ENCODE results near the gene ZNF862.

The ZNF862 gene

DNA sequence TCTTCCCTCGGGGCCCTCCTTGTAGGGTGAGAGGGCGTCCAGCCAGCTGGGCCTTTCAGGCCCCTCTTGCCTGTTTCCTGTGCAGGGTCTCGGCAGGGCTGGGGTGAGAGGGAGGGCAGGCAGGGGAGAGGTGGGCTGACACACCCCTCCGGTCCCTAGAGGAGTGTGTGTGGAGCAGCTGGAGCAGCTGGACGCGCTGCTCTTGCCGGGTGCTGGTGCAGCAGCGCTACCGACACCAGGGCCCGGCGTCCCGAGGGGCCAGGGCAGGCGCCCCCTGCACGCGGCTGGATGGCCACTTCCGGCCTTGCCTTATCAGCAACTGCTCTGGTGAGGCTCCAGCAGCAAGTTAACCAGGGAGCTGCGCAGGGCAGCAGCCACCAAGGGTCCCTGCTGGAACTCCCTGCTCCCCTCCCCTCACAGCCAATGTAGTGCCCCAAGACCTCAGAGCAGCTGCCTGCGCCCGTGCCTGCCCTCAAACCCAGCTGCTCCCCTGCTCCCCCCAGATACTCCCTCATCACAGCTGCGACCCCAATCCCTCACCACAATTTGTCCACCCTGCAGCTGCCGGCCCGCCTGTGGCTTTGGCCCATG lies 15.7 kb upstream of the ZNF862 start:
- DNase-seq (ENCODE audit: low spot score), result no peak
- TF ChIP-seq, protein P1, sequence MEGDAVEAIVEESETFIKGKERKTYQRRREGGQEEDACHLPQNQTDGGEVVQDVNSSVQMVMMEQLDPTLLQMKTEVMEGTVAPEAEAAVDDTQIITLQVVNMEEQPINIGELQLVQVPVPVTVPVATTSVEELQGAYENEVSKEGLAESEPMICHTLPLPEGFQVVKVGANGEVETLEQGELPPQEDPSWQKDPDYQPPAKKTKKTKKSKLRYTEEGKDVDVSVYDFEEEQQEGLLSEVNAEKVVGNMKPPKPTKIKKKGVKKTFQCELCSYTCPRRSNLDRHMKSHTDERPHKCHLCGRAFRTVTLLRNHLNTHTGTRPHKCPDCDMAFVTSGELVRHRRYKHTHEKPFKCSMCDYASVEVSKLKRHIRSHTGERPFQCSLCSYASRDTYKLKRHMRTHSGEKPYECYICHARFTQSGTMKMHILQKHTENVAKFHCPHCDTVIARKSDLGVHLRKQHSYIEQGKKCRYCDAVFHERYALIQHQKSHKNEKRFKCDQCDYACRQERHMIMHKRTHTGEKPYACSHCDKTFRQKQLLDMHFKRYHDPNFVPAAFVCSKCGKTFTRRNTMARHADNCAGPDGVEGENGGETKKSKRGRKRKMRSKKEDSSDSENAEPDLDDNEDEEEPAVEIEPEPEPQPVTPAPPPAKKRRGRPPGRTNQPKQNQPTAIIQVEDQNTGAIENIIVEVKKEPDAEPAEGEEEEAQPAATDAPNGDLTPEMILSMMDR (IDR thresholded peaks at IDR 0.05; ENCODE audit: extremely low read depth, insufficient read depth, missing control alignments), result no peak
- in situ Hi-C loops (cut with MboI; ENCODE audit: low pct_unique_long_range_greater_than_20kb, low sequenced_read_pairs, unreplicated experiment), result no loop called here

DNA sequence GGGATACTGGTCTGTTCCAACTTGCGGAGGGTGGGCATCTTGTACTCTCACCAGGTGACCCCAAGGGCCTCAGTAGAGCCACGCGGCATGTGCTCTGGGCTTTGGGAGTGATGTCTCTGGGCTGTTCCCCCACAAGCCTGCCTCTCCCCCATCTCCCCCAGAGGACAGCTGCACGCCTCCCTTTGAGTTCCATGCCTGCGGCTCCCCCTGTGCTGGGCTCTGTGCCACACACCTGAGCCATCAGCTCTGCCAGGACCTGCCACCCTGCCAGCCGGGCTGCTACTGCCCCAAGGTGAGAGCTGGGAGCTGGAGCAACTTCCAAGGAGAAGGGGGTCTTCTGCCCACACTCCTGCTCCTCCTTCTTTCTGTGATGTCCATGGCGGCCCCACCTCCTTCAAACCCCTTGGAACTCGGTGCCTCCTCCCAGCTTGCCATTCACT lies 15.0 kb upstream of the ZNF862 start:
- DNase-seq (ENCODE audit: low spot score), result no peak
- in situ Hi-C loops (cut with MboI; ENCODE audit: low pct_unique_long_range_greater_than_20kb, low sequenced_read_pairs, unreplicated experiment), result no loop called here
- TF ChIP-seq, protein P1 (IDR thresholded peaks at IDR 0.05; ENCODE audit: extremely low read depth, insufficient read depth, missing control alignments), result no peak

DNA sequence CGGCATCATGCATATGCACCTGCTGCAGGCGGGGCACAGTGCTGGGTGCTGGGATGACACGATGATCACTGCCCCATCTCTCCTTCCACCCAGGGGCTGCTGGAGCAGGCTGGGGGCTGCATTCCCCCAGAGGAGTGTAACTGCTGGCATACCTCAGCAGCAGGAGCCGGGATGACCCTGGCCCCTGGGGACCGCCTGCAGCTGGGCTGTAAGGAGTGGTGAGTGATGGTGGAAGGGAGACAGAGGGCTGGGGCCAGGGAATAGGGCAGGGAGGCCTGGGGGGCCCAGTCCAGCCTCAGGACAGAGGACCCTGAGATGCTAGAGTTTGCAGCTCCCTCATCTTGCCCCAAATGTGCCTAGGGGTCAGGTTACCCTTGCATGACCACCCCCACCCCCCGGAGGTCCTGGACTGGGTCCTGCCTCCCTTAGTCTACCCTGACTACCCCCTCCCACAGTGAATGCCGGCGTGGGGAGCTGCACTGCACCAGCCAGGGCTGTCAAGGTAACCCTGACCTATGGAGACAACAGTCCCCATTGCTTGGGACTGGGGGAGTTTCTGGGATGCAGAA lies 14.5 kb upstream of the ZNF862 start:
- in situ Hi-C loops (cut with MboI; ENCODE audit: low pct_unique_long_range_greater_than_20kb, low sequenced_read_pairs, unreplicated experiment), result no loop called here
- DNase-seq (ENCODE audit: low spot score), result no peak
- TF ChIP-seq, protein P1 (IDR thresholded peaks at IDR 0.05; ENCODE audit: extremely low read depth, insufficient read depth, missing control alignments), result no peak

DNA sequence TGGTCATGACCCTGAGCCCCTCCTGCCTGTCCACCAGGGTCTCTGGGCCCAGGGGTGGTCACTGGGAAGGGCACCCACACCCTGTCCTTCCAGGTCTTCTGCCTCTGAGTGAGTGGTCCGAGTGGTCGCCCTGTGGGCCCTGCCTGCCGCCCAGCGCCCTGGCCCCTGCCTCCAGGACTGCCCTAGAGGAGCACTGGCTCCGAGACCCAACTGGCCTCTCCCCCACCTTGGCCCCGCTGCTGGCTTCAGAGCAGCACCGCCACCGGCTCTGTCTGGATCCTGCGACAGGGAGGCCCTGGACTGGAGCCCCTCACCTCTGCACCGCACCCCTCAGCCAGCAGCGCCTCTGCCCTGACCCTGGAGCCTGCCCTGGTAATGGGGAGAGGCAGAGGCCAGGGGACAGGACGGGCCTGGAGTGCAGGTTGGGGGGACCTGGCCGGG lies 13.9 kb upstream of the ZNF862 start:
- DNase-seq (ENCODE audit: low spot score), result no peak
- TF ChIP-seq, protein P1 (IDR thresholded peaks at IDR 0.05; ENCODE audit: extremely low read depth, insufficient read depth, missing control alignments), result no peak
- in situ Hi-C loops (cut with MboI; ENCODE audit: low pct_unique_long_range_greater_than_20kb, low sequenced_read_pairs, unreplicated experiment), result no loop called here

DNA sequence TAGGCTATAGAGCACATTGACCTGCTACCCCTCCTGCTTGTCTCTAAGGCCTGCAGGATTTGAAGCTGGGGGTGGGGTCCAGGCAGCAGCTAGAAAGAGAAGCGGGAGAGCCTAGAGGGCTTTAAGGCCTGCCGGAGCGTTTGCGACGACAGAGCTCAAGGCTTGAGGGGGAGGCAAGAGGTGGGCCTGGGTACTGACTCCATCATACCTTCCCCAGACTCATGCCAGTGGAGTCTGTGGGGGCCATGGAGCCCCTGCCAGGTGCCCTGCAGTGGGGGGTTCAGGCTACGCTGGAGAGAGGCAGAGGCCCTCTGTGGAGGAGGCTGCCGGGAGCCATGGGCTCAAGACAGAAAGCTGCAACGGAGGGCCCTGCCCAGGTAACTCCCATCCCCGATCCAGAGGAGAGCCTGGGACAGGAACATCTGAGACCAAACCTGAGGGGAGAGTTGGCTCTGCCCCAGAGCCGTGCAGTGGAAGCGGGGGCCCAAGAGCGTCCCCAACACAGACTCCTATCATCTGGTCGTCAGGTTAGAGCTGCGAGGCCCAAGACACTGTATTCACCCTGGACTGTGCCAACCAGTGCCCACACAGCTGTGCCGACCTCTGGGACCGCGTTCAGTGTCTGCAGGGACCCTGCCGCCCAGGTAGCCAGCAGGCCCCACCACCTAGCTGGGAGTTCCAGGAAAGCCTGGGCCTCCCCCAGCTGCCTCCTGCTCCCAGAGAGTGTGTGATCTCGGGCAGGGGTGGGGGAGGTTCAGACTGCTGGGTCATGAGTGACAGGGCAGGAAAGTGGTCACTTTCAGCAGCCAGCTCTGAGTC lies 13.2 kb upstream of the ZNF862 start:
- TF ChIP-seq, protein P1 (IDR thresholded peaks at IDR 0.05; ENCODE audit: extremely low read depth, insufficient read depth, missing control alignments), result no peak
- in situ Hi-C loops (cut with MboI; ENCODE audit: low pct_unique_long_range_greater_than_20kb, low sequenced_read_pairs, unreplicated experiment), result no loop called here
- peak; percentile 22 for DNase-seq (ENCODE audit: low spot score)

DNA sequence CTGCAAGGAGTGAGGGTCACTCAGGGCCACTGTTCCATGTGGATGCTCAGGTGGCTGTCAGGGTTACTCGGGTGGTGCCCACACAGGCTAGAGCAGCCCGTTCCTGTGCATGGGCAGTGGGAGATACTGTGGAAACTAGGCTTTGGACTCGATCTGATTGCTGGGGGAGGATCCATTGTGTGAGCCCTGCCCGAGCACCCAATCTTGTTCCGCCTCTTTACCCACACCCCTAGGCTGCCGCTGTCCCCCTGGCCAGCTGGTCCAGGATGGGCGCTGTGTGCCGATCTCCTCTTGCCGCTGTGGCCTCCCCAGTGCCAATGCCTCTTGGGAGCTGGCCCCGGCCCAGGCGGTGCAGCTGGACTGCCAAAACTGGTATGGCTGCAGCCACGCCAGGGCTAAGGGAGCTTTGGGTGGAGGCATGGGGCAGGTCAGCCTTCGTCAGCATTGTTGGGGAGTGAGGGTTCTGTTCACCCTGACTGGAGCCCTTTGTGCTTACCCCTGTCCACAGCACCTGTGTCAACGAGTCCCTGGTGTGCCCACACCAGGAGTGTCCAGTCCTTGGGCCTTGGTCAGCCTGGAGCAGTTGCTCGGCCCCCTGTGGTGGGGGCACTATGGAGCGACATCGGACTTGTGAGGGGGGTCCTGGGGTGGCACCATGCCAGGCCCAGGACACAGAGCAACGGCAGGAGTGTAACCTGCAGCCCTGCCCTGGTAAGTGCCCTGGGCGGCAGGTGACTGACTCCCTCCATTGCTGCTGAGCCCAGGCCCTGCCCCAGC lies 12.4 kb upstream of the ZNF862 start:
- TF ChIP-seq, protein P1 (IDR thresholded peaks at IDR 0.05; ENCODE audit: extremely low read depth, insufficient read depth, missing control alignments), result no peak
- no peak for DNase-seq (ENCODE audit: low spot score)
- in situ Hi-C loops (cut with MboI; ENCODE audit: low pct_unique_long_range_greater_than_20kb, low sequenced_read_pairs, unreplicated experiment), result no loop called here
